ENCODE measurements around the gene SRSF10. TPM values are rescaled to one million over a fixed set of nuclear protein-coding genes. Genes with fewer than 3 reads are reported as not detected.
"Not testable (repeated sequence)": the region's sequence is repeated elsewhere in the genome, so short reads cannot be mapped to it uniquely, and the experiment has no call there.

Gene SRSF10
- total and polyA plus RNA-seq, 8 donors: 25.5 to 78.8 (median 41.1) TPM

GRCh38 chr1:24020470-24020869 is 40.3 kb upstream of the SRSF10 start:
- 95 to 97% methylated on average over 3 of the region's 3 CpGs for WGBS, 2 donors
- H3K4me3 ChIP-seq: no peak overlapping the region
- intact Hi-C loops (cut with DNase I): loop anchor here in 2 of 3 donors (10.0 kb wide), 1 partner anchor 66 kb away; the partner anchor contains the start of gene PNRC2 (in 2 of the 2)
- peaks cover 33 to 44% (median 33%) of the 10 kb centered on the region in 3 donors for H3K4me1 ChIP-seq
- ATAC-seq (no peak), FAIRE-seq (no peak), DNase-seq (no peak)
- no peaks in the 10 kb centered on the region for H3K27me3 ChIP-seq
- no peaks in the 10 kb centered on the region for H3K36me3 ChIP-seq
- TF ChIP-seq CTCF (IDR thresholded peaks at IDR 0.05): no peak
- H3K9me3 ChIP-seq: no peaks in the 10 kb centered on the region
- peak overlapping the region in 2 of 4 donors; percentile 33 to 69 for H3K27ac ChIP-seq

GRCh38 chr1:24020025-24020424 is 39.9 kb upstream of the SRSF10 start:
- DNase-seq (no peak), FAIRE-seq (no peak)
- WGBS, 2 donors: 85 to 91% methylated on average over 5 of the region's 5 CpGs

GRCh38 chr1:24018611-24019580 is 38.8 kb upstream of the SRSF10 start:
- Histone ChIP-seq H3K4me1 (peaks cover 36 to 56% (median 41%) of the 10 kb centered on the region in 3 donors), H3K9me3 (no peaks in the 10 kb centered on the region), H3K36me3 (no peaks in the 10 kb centered on the region), H3K27me3 (no peaks in the 10 kb centered on the region), H3K4me3 (no peak overlapping the region), H3K27ac (peak overlapping the region; percentile 69 to 91 (median 80))
- 25 to 31% methylated on average over 20 of the region's 20 CpGs for WGBS, 2 donors
- no peak for TF ChIP-seq CTCF (IDR thresholded peaks at IDR 0.05)
- intact Hi-C loops (cut with DNase I): no loop called here
- DNase-seq (peak; percentile 95 to 99 (median 98)), FAIRE-seq (peak; percentile 94), ATAC-seq (peak; percentile 83 to 94 (median 90))

More at GRCh38 chr1:24020025-24020424, 39.9 kb upstream of the SRSF10 start:
- no peak for TF ChIP-seq CTCF (IDR thresholded peaks at IDR 0.05)
- no peak for ATAC-seq
- Histone ChIP-seq H3K4me3 (no peak overlapping the region), H3K27ac (peak overlapping the region in 3 of 4 donors; percentile 33 to 91 (median 63)), H3K9me3 (no peaks in the 10 kb centered on the region), H3K36me3 (no peaks in the 10 kb centered on the region), H3K4me1 (peaks cover 34 to 49% (median 37%) of the 10 kb centered on the region in 3 donors), H3K27me3 (no peaks in the 10 kb centered on the region)
- intact Hi-C loops (cut with DNase I): loop anchor here in 2 of 3 donors (10.0 kb wide), 1 partner anchor 65 kb away; the partner anchor contains the start of gene PNRC2 (in 2 of the 2)

- no peak for TF ChIP-seq CTCF (IDR thresholded peaks at IDR 0.05)
- no peaks in the 10 kb centered on the region for H3K9me3 ChIP-seq
- no peaks in the 10 kb centered on the region for H3K36me3 ChIP-seq
- ATAC-seq: peak in 1 of 4 donors; percentile 20
- peak; percentile 29 for FAIRE-seq
- H3K27ac ChIP-seq: peak overlapping the region in 2 of 4 donors; percentile 42 to 91
- WGBS, 2 donors: 32 to 39% methylated on average over 6 of the region's 6 CpGs
- intact Hi-C loops (cut with DNase I): no loop called here
- H3K4me1 ChIP-seq: peaks cover 22 to 34% (median 27%) of the 10 kb centered on the region in 3 donors
- no peaks in the 10 kb centered on the region for H3K27me3 ChIP-seq
- no peak for DNase-seq
- H3K4me3 ChIP-seq: no peak overlapping the region
Measured at GRCh38 chr1:24015221-24016210, 35.4 kb upstream of the SRSF10 start.

GRCh38 chr1:24012878-24013277 is 32.8 kb upstream of the SRSF10 start:
- FAIRE-seq; H3K27ac ChIP-seq; H3K36me3 ChIP-seq; H3K27me3 ChIP-seq; DNase-seq; H3K9me3 ChIP-seq; intact Hi-C loops (cut with DNase I); H3K4me3 ChIP-seq; ATAC-seq: not testable (repeated sequence)
- WGBS, 2 donors: 96 to 97% methylated on average over 8 of the region's 8 CpGs
- H3K4me1 ChIP-seq: peaks cover 10 to 24% (median 18%) of the 10 kb centered on the region in 3 donors

Data from pancreas (tissue), 10 donors.